HepG2 (cell line): ENCODE results near the gene OTOP2. TPM values are rescaled to one million over a fixed set of nuclear protein-coding genes. Genes with fewer than 3 reads are reported as not detected.

ENCODE experiments used
- DMAP1 ChIP-seq: IDR thresholded peaks from 2 replicates; pipeline ENCODE4 v1.6.1; 2016
- JUNB ChIP-seq: sonication (generic); formaldehyde crosslinking; IDR thresholded peaks from 2 replicates; pipeline ENCODE4 v1.8.0; 2022; ENCODE audit warnings: missing genetic modification reagents, mild to moderate bottlenecking, borderline replicate concordance
- PAXIP1 ChIP-seq: sonication (generic); formaldehyde crosslinking; conservative IDR thresholded peaks from 2 replicates; pipeline ENCODE4 v1.4.0; 2020; ENCODE audit warnings: mild to moderate bottlenecking, missing genetic modification reagents, moderate library complexity
- SALL2 ChIP-seq: sonication (generic); formaldehyde crosslinking; IDR thresholded peaks from 2 replicates; pipeline ENCODE4 v1.8.1; 2023; ENCODE audit warnings: mild to moderate bottlenecking, missing genetic modification reagents, inconsistent platforms
- SPEN ChIP-seq: sonication (generic); formaldehyde crosslinking; IDR thresholded peaks from 2 replicates; pipeline ENCODE4 v1.5.1; 2020; ENCODE audit warnings: low read depth, mild to moderate bottlenecking, missing genetic modification reagents
- TRIM24 ChIP-seq: sonication (generic); formaldehyde crosslinking; IDR thresholded peaks from 2 replicates; pipeline ENCODE4 v1.8.0; 2022; ENCODE audit warnings: mild to moderate bottlenecking, missing genetic modification reagents
- ZBED4 ChIP-seq: sonication (generic); formaldehyde crosslinking; IDR thresholded peaks from 2 replicates; pipeline ENCODE4 v1.4.0; 2020; ENCODE audit warnings: missing genetic modification reagents, borderline replicate concordance
- ZNF160 ChIP-seq: sonication (generic); formaldehyde crosslinking; IDR thresholded peaks from 2 replicates; pipeline ENCODE4 v1.8.0; 2022; ENCODE audit warnings: mild to moderate bottlenecking, inconsistent platforms, missing genetic modification reagents
- ZNF235 ChIP-seq: sonication (generic); formaldehyde crosslinking; IDR thresholded peaks from 2 replicates; pipeline ENCODE4 v1.8.1; 2023; ENCODE audit warnings: mild to moderate bottlenecking, missing genetic modification reagents, borderline replicate concordance
- ZNF530 ChIP-seq: sonication (generic); formaldehyde crosslinking; IDR thresholded peaks from 2 replicates; pipeline ENCODE4 v1.5.0; 2020; ENCODE audit warnings: low read depth, mild to moderate bottlenecking, missing genetic modification reagents
- ZNF644 ChIP-seq: IDR thresholded peaks from 2 replicates; pipeline ENCODE4 v1.6.1; 2016; ENCODE audit warnings: low read depth
- ZNF691 ChIP-seq: sonication (generic); formaldehyde crosslinking; IDR thresholded peaks from 2 replicates; pipeline ENCODE4 v1.4.0; 2020; ENCODE audit warnings: missing genetic modification reagents, low read depth, mild to moderate bottlenecking, borderline replicate concordance
- polyA plus RNA-seq, 8 experiments: library from polyadenylated mRNA; depleted of rRNA in 3 of 8; stranded (reverse) in 7 of 8; unstranded in 1 of 8; fragments of >200 nt; fragmentation: Illumina TruSeq in 4 of 8; extraction: Trizol in 4 of 8; gene quantifications; 2 replicates each; pipeline versions ENCODE4 v1.2.1 to v1.2.3, GENCODE V29; 2011 to 2016; ENCODE audit warnings: low read depth in 4 of 8, missing spikeins in 1 of 8, mixed read lengths in 1 of 8; ENCODE audit not compliant: insufficient read depth in 1 of 8
- total RNA-seq, 5 experiments: library from RNA; depleted of rRNA; stranded (reverse); fragments of >200 nt; fragmentation: Illumina TruSeq; extraction: Trizol; gene quantifications; 2 replicates each; pipeline ENCODE4 v1.2.3, GENCODE V29; 2016; ENCODE audit warnings: low read depth in 1 of 5
- TF ChIP-seq, protein P1 (sequence below): sonication (generic); formaldehyde crosslinking; IDR thresholded peaks from 2 replicates; pipeline ENCODE4 v1.4.0; 2020; ENCODE audit warnings: missing genetic modification reagents
- TF ChIP-seq, protein P2 (sequence below): IDR thresholded peaks from 2 replicates; pipeline ENCODE4 v1.6.1; 2018; ENCODE audit warnings: missing genetic modification reagents

OTOP2 gene
- total and polyA plus RNA-seq, 2 of the 13 experiments (the other 11 are each of a cell fraction or from before 2014, with no cell fraction given), result not detected

- TF ChIP-seq ZNF691 (CRISPR knock-in tag) (0 out of 2 replicates have a peak, but pooled peaks have one; percentile 18), PAXIP1 (CRISPR knock-in tag) (peak; percentile 47; the same call in 1 of the 2 replicates), ZNF235 (CRISPR knock-in tag) (peak; percentile 55; the same call in 1 of the 2 replicates), JUNB (no peak), ZNF644 (CRISPR knock-in tag) (0 out of 2 replicates have a peak, but pooled peaks have one; percentile 25), SPEN (CRISPR knock-in tag) (no peak; the same call in none of the 2 replicates), DMAP1 (CRISPR knock-in tag) (peak; percentile 48), SALL2 (peak; percentile 67; the same call in 1 of the 2 replicates), ZNF160 (CRISPR knock-in tag) (0 out of 2 replicates have a peak, but pooled peaks have one; percentile 15), ZNF530 (CRISPR knock-in tag) (no peak), TRIM24 (no peak), ZBED4 (CRISPR knock-in tag) (peak; percentile 69; the same call in 1 of the 2 replicates)
- TF ChIP-seq, protein P1, sequence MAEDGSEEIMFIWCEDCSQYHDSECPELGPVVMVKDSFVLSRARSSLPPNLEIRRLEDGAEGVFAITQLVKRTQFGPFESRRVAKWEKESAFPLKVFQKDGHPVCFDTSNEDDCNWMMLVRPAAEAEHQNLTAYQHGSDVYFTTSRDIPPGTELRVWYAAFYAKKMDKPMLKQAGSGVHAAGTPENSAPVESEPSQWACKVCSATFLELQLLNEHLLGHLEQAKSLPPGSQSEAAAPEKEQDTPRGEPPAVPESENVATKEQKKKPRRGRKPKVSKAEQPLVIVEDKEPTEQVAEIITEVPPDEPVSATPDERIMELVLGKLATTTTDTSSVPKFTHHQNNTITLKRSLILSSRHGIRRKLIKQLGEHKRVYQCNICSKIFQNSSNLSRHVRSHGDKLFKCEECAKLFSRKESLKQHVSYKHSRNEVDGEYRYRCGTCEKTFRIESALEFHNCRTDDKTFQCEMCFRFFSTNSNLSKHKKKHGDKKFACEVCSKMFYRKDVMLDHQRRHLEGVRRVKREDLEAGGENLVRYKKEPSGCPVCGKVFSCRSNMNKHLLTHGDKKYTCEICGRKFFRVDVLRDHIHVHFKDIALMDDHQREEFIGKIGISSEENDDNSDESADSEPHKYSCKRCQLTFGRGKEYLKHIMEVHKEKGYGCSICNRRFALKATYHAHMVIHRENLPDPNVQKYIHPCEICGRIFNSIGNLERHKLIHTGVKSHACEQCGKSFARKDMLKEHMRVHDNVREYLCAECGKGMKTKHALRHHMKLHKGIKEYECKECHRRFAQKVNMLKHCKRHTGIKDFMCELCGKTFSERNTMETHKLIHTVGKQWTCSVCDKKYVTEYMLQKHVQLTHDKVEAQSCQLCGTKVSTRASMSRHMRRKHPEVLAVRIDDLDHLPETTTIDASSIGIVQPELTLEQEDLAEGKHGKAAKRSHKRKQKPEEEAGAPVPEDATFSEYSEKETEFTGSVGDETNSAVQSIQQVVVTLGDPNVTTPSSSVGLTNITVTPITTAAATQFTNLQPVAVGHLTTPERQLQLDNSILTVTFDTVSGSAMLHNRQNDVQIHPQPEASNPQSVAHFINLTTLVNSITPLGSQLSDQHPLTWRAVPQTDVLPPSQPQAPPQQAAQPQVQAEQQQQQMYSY, result peak; percentile 60; the same call in 1 of the 2 replicates
- TF ChIP-seq, protein P2, sequence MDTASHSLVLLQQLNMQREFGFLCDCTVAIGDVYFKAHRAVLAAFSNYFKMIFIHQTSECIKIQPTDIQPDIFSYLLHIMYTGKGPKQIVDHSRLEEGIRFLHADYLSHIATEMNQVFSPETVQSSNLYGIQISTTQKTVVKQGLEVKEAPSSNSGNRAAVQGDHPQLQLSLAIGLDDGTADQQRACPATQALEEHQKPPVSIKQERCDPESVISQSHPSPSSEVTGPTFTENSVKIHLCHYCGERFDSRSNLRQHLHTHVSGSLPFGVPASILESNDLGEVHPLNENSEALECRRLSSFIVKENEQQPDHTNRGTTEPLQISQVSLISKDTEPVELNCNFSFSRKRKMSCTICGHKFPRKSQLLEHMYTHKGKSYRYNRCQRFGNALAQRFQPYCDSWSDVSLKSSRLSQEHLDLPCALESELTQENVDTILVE, result peak; percentile 31; the same call in 1 of the 2 replicates
Measured at GRCh38 chr17:74972107-74972972, 48.3 kb downstream of the OTOP2 start, which contains the start of gene HID1 (continued).
